Dedifferentiated amniotic fluid mesenchymal stem cell (primary cell): Measurements from ENCODE around the gene EIF3I.

Experiments
- DNase-seq: peaks from one replicate; pipeline ENCODE4 v3.0.0-alpha.2; 2016; ENCODE audit errors: extremely low spot score

Gene EIF3I

DNA sequence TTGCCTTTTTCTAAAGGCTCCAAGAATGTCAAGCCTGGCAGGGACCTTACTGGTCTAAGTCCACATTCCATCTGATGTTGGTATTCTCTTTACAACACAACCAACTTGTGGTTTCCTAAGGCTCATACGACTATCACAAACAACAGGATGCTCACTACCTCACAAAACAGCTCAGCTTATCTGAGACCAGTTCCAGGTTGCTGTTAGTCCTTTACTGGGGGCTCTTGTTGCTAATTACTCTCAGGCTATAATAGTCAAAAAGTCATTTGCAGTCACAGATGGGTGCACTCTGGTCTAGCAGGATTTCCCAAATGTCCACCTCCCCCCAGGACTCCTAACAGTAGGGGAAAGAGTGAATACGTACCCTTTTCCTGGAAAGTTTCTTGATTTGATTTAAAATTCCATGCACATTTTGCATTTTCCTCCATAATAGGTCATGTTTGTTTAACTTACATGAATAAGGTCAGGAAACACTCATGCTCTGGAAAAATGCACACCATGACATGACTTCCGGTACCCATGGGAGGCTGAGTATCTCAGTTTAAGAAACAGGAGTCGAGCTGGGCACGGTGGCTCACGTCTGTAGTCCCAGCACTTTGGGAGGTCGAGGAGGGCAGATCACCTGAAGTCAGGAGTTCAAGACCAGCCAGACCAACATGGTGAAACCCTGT lies 44.8 kb downstream of the EIF3I start:
- peak; percentile 56 for DNase-seq

DNA sequence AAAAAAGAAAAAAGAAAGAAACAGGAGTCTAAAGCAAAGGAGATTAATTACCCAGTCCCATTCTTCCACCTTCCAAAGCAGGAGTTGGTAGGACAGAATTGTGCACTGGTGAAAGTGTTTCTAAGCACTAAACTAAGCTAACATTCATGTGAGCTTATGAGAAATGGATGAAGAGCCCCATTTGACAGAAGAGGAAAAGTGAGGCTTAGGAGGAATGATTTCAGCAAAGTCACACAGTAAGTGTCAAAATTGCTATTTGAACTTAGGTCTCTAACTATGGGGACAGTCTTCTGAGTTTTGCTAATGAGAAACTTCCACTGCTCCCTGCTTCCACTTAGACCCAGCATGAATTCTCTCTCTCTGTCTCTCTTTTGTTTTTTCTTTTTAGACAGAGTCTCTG lies 47.5 kb downstream of the EIF3I start:
- no peak for DNase-seq

DNA sequence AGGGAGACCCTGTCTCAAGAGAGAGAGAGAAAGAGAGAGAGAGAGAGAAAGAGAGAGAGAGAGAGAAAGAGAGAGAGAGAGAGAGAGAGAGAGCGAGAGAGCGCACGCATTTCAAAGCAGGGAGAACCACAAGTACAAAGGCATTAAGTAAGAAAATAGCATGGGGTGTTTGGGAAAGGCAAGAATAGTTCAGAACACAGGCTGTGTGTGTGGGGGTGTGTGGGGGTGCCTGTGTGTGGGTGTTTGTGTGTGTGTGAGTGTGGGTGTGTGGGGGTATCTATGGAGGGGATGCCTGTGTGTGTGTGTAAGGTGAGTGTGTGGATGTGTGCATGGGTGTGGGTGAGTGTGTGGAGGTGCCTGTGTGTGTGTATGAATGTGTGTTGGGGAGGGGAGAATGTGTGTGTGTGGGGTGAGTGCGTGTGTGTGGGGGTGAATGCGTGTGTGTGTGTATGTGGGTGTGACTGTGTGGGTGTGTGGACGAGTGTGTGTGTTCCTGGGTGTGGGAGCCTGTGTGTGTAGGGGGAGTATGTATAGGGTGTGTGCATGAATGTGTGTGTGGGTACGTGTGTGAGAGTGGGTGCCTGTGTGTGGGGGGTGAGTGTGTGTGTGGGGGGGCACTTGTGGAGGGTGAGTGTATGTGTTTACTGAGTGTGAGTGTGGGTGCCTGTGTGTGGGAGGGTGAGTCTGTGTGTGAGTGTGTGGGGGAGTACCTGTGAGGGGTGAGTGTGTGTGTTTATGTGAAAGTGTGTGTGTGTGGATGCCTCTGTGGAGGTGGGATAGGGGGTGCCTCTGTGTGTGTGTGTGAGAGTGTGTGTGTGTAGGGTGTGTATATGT lies 50.6 kb downstream of the EIF3I start:
- no peak for DNase-seq

DNA sequence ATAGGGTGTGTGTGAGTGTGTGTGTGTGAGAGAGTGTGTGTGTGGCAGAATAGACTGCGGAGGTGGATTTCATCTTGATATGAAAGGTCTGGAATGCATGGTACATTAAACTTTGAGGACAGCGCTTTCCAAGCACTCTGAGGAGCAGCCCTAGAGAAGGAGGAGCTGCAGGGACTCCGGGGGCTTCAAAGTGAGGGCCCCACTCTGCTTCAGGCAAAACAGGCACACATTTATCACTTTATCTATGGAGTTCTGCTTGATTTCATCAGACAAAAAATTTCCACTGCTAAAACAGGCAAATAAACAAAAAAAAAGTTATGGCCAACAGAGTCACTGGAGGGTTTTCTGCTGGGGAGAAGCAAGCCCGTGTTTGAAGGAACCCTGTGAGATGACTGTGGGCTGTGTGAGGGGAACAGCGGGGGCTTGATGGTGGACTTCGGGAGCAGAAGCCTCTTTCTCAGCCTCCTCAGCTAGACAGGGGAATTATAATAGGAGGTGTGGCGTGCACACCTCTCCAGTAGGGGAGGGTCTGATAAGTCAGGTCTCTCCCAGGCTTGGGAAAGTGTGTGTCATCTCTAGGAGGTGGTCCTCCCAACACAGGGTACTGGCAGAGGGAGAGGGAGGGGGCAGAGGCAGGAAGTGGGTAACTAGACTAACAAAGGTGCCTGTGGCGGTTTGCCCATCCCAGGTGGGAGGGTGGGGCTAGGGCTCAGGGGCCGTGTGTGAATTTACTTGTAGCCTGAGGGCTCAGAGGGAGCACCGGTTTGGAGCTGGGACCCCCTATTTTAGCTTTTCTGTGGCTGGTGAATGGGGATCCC lies 51.4 kb downstream of the EIF3I start:
- DNase-seq: no peak

DNA sequence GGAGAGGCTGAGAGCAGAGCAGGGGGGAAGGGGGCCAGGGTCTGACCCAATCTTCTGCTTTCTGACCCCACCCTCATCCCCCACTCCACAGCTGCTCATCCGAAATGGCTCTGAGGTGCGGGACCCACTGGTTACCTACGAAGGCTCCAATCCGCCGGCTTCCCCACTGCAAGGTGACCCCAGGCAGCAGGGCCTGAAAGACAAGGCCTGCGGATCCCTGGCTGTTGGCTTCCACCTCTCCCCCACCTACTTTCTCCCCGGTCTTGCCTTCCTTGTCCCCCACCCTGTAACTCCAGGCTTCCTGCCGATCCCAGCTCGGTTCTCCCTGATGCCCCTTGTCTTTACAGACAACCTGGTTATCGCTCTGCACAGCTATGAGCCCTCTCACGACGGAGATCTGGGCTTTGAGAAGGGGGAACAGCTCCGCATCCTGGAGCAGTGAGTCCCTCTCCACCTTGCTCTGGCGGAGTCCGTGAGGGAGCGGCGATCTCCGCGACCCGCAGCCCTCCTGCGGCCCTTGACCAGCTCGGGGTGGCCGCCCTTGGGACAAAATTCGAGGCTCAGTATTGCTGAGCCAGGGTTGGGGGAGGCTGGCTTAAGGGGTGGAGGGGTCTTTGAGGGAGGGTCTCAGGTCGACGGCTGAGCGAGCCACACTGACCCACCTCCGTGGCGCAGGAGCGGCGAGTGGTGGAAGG lies 52.6 kb downstream of the EIF3I start:
- no peak for DNase-seq

DNA sequence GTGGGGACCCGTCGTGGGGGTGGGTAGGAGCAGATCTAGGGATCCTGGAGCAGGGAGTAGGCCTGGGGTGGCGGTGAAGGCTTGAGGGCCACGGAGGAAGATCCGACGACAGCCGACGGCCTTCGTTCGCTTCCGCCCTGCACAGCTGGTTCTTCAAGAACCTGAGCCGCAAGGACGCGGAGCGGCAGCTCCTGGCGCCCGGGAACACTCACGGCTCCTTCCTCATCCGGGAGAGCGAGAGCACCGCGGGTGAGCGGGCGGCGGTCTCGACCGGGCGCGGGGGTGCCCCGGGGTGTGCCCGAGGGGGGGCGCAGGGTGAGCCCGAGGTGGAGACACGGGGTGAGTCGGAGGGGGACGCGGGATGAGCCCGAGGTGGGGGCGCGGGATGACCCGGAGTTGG lies 53.2 kb downstream of the EIF3I start:
- DNase-seq: no peak

DNA sequence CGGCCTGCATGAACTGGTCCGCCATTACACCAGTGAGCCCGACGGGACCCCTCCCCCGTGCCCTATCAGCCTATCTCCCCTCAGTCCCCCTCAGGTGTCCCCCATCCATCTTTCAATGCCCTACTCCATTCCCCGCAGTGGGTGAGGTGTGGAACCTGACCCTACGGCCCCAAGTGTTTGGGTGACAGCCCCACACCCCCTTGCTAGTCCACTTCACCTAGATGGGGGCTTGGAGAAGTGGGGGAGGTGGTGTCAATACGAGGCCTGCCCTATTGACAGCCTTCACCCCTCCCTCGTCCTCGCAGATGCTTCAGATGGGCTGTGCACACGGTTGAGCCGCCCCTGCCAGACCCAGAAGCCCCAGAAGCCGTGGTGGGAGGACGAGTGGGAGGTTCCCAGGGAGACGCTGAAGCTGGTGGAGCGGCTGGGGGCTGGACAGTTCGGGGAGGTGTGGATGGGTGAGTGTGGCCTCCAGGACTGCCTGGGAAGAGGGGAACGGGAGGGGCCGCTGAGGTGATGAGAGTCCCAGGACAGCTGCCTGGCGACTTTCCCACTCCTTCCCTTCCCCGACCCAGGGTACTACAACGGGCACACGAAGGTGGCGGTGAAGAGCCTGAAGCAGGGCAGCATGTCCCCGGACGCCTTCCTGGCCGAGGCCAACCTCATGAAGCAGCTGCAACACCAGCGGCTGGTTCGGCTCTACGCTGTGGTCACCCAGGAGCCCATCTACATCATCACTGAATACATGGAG lies 54.0 kb downstream of the EIF3I start:
- DNase-seq: no peak
